ENCODE measurements around the gene CADM3.

Gene CADM3

GRCh38 chr1:159207080-159207479 is 35.7 kb downstream of the CADM3 start:
- DNase-seq (ENCODE audit: low spot score): no peak

DNA sequence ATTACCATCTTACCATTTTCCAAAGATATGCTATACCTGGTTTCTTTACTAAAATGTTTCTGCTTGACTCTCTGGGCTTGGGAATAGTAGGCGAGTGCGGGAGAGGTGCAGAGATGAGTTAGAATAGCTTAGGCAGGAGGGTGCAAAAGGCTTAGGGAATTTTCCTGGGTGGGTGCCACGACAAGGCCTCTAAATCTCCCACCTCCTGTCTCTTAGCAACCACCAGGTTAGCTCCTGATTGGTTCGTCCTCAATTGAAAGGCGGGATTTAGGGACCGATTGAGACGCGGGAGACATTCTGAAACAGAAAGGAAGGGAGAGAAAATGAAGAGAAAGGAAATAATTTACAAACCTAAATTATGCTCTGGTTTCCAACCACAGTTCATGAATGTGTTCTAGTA is 36.4 kb downstream of the CADM3 start:
- no peak for DNase-seq (ENCODE audit: low spot score)

- no peak for DNase-seq (ENCODE audit: low spot score)
Measured at GRCh38 chr1:159208175-159208825, 36.9 kb downstream of the CADM3 start.

GRCh38 chr1:159209061-159209460 is 37.6 kb downstream of the CADM3 start:
- no peak for DNase-seq (ENCODE audit: low spot score)

DNA sequence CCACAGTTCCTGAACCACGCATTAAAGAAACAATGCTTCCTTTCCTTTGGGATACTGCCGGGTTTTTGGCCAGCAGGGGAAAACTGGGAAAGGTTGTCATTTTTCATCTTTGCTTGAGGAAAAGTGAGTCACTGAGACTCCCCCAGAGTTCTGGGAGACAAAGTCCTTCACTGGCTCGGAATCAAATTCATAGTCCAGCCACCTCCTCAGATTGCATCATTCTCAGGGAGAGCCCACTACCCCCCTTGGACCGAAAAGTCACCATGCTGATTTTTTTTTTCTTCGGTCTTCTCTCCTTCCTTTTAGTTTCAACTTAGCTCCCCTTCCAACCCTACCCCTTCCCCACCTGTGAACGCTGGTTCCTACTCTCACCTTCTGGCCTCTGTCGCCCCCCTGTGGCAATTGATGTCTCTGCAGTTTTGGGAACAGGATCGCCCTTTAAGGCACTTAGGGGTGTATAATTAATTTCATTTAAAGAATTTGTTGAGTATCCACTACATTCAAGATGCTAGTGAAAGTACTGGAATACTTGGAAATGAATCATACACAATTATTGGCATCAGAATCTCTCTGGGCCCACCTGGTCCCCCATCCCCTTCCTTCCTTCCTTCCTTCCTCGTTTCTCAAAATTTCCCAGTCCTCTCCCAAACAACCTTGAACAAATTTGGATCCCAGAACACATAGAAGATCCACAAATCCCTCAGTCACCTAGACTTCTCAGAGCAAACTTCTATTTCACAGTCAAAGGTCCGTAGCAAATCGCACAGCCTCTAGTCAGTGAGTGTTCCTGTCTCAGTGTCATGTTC is 40.1 kb downstream of the CADM3 start:
- DNase-seq (ENCODE audit: low spot score): peak; percentile 73

DNA sequence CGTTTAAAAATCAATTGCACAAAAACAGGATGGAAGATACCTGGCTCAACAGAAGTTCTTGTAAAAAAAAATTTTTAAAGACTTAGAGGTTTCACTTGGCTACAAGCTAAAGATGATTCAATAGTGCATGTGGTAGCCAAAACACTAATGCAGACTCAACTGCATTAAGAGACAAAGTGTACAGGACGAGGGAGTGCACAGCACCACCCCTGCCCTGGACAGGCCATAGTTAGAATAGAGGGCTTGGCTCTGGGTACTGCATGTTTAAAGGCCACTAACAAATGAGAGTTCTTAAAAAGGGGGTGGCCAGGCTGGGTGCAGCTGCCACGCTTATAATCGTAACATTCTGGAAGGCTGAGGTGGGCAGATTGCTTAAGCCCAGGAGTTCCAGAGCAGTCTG is 41.2 kb downstream of the CADM3 start:
- no peak for DNase-seq (ENCODE audit: low spot score)

DNA sequence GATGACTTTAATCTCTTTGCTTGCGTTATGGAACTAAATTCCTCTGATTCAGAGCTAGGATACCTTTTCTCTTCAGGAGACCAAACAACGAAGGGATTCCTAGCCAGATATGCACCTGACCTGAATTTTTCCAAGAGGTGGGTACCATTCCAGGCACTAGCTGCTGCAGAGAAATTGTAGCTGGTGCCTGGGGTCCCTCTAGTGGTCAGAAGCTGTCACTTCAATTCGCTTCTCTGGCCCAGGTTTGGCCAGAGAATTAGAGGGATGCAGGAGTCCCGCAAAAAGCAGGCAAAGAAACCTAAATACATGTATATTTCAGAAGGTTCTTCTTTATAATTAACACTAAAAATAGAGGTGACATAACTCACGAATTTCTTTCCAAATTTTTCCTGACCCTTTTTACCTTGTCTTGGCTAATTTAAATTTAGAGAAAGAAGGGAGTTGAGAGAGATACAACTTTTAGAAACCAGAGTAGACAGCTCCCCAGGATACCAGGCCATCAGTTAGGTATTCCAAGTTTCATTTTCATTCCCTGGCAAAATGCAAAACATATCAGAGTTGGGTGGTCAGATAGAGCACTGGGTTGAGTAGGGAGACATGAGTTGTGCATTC is 42.8 kb downstream of the CADM3 start:
- peak; percentile 50 for DNase-seq (ENCODE audit: low spot score)

GRCh38 chr1:159218649-159219636 is 47.5 kb downstream of the CADM3 start:
- DNase-seq (ENCODE audit: low spot score): no peak

DNA sequence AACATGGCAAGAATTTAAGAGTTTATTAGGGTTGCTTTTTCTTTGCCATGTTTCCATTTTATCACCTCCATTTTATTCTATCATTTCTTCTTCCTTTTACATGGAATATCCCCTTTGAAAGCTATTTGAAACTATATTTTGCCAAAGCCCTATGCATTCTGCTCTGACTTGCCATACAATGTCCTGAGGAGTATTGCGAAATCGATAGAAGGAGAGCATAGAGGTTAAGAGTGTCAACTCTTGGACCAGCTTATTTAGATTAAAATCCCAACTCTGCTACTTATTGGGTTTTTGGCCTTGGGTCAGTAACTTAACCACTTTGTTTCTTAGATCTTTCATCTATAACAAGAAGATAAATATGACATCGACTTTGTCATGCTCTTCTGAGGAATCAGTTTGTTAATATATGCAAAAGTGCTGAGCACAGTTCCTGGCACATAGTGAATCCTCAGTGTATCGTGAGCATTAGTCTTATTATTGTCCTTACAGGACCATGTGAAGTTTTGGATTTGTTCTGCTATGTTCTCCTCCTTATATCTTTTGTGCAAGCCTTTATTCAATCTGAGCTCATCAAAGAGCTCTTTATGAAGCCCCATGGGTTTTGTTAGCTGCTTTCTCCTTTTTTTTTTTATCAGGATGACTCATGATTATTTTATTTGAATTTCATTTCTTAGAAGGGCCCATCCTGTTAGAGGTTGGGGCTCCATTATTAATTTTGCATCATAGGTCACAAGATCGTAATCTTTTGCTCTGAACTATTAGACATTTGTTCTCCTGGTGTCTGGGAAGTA is 50.9 kb downstream of the CADM3 start:
- DNase-seq (ENCODE audit: low spot score): no peak

GRCh38 chr1:159223004-159223403 is 51.6 kb downstream of the CADM3 start:
- DNase-seq (ENCODE audit: low spot score): no peak

GRCh38 chr1:159228554-159228953 is 57.1 kb downstream of the CADM3 start:
- DNase-seq (ENCODE audit: low spot score): no peak

DNA sequence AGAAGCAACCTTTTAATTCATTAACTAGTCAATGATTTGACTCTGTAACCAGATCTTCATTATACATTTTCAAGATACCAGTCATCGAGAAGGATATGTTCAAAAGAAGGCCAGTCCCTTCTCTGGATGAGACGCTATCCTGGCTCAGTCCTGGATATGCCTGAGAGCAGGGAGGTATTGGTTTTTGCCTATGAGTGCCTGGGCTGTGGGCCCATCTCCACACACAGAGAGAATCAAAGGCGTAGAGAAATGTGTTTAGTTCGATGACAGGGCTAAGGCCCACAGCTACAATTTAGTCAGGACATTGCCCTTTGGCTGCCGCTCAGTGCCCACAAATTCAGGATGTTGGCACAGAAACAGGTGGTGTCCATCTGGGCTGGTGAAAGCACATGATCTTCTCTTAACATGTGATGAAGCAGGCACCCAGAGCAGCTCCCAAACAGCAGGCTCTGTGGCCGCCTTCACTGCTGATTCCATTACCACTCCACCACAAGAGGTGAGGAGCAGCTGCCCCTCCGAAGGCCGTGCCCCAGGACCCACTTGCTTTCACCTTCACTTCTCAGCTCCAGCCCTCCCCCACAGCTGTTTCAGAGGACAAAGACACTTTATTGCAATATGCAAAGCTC is 58.0 kb downstream of the CADM3 start:
- DNase-seq (ENCODE audit: low spot score): no peak

DNA sequence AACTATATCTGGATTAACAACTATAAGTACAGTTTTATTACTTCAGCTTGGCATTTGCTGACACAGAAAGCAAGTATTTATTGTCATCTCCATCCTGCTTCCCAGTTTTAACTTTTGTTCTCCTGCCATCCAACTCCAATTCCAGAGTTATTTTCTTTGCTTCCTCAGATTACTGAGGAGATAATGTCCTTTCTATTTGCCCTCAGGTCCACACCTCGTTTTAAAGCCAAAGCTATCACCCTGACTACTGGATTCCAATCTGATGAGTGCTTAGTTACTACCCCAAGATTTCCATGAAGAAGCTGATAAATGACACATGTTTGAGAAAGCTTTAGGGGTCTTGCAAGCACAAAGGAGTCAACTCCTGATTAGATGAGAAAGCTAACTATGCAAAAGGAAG is 58.5 kb downstream of the CADM3 start:
- DNase-seq (ENCODE audit: low spot score): peak; percentile 57

DNA sequence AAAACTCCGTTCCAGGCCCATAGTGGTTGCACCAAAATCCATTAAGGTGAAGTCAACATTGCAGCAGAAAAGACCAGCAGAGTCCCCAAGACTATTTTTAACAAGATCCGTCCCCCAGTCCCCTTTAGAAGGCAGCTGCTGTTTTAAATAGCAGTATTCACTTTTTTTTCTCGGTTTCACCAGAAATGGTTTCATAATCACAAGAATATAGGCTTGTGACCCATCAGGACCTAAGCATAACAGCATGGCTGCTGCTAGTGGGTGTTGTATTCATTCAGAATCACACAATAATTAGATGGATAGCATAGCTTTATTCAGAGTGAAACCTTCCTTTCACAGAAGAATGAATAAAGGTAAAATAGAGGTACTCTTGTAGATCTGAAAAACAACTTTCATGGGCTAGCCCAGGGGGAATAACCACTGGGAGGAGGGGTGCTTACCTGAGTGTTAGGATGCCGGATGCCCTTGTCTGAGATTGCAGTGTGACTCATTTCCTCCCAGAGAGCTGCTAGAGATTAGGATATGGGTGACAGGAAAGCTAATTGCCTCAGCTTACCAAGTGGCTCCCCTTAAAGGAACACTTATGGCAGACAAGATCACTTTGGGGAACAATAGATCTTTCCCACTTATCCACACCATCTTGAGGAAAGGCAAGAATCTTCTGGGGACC is 68.3 kb downstream of the CADM3 start:
- no peak for DNase-seq (ENCODE audit: low spot score)

- DNase-seq (ENCODE audit: low spot score): no peak
Measured at GRCh38 chr1:159247266-159247665, 75.9 kb downstream of the CADM3 start.

- no peak for DNase-seq (ENCODE audit: low spot score)
Measured at GRCh38 chr1:159248311-159248710, 76.9 kb downstream of the CADM3 start.

GRCh38 chr1:159250638-159251216 is 79.3 kb downstream of the CADM3 start:
- no peak for DNase-seq (ENCODE audit: low spot score)
